GM06990 (cell line): Measurements from ENCODE around the gene SVIL.
"Not testable (repeated sequence)": the region's sequence is repeated elsewhere in the genome, so short reads cannot be mapped to it uniquely, and the experiment has no call there.

Experiments used
- DNase-seq: peaks from one replicate; pipeline ENCODE4 v3.0.0-alpha.2; 2011; ENCODE audit not compliant: insufficient read length; ENCODE audit errors: extremely low read depth
- H3K27me3 ChIP-seq: replicated peaks from 2 replicates; pipeline ENCODE4 v1.6.0; 2011; ENCODE audit warnings: low read length; ENCODE audit not compliant: control insufficient read depth, insufficient read depth
- H3K36me3 ChIP-seq: 2 replicates; pipeline ENCODE4 v1.5.1; 2011; ENCODE audit warnings: low read length; ENCODE audit not compliant: control insufficient read depth, insufficient read depth
- H3K4me3 ChIP-seq: replicated peaks from 2 replicates; pipeline ENCODE4 v1.5.1; 2011; ENCODE audit warnings: low read depth, mild to moderate bottlenecking, control low read depth, low read length
- TF ChIP-seq, protein P1 (sequence below): IDR thresholded peaks from 2 replicates; pipeline ENCODE4 v1.5.1; 2011; ENCODE audit warnings: low read length, control low read depth, mild to moderate bottlenecking, inconsistent platforms; ENCODE audit not compliant: insufficient read depth, poor library complexity, severe bottlenecking

Gene SVIL

DNA sequence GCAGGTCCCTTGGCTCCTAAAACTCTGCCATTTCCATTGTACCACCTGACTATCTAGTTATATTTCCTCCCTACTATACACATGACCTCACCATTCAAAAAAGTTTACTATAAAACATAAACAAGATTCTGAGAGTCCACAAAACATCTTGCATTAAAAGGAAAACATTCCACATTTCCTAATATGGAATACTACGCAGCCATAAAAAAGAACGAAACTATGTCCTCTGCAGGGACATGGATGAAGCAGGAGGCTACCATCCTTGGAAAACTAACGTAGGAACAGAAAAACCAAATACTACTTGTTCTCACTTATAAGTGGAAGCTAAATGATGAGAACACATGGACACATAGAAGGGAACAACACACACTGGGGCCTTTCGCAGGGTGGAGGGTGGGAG, 48.3 kb downstream of the SVIL start:
- DNase-seq = no peak
- TF ChIP-seq, protein P1, sequence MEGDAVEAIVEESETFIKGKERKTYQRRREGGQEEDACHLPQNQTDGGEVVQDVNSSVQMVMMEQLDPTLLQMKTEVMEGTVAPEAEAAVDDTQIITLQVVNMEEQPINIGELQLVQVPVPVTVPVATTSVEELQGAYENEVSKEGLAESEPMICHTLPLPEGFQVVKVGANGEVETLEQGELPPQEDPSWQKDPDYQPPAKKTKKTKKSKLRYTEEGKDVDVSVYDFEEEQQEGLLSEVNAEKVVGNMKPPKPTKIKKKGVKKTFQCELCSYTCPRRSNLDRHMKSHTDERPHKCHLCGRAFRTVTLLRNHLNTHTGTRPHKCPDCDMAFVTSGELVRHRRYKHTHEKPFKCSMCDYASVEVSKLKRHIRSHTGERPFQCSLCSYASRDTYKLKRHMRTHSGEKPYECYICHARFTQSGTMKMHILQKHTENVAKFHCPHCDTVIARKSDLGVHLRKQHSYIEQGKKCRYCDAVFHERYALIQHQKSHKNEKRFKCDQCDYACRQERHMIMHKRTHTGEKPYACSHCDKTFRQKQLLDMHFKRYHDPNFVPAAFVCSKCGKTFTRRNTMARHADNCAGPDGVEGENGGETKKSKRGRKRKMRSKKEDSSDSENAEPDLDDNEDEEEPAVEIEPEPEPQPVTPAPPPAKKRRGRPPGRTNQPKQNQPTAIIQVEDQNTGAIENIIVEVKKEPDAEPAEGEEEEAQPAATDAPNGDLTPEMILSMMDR = no peak
- H3K36me3 ChIP-seq = no peaks in the 10 kb centered on the region
- H3K4me3 ChIP-seq = no peak overlapping the region
- no peaks in the 10 kb centered on the region; the same call in 1 of the 2 replicates for H3K27me3 ChIP-seq

DNA sequence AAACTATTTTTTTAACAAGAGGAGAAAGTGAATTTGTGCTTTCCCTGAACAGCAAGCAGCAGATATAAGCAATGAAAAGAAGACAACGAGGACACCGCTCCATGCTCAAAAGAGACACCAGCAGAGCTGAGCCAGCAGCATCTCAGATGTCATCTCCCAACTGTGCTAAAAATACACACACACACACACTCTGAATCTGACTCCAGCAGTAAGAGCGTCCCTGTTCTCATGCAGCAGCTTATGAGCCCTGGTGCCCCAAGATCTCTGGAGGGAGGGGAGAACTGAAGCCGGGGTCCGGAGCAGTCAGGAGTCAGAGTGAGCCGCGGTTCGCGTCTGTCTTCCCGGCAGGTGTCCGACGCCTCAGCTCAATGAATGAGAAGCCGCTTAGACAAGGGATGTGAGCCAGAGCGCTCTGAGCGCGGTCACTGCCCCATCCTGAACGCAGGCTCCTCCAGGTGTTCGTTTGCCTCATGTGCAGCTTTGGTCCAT, 49.2 kb downstream of the SVIL start:
- TF ChIP-seq, protein P1 = no peak
- no peaks in the 10 kb centered on the region for H3K36me3 ChIP-seq
- no peaks in the 10 kb centered on the region; the same call in 1 of the 2 replicates for H3K27me3 ChIP-seq
- DNase-seq = no peak
- H3K4me3 ChIP-seq = no peak overlapping the region

DNA sequence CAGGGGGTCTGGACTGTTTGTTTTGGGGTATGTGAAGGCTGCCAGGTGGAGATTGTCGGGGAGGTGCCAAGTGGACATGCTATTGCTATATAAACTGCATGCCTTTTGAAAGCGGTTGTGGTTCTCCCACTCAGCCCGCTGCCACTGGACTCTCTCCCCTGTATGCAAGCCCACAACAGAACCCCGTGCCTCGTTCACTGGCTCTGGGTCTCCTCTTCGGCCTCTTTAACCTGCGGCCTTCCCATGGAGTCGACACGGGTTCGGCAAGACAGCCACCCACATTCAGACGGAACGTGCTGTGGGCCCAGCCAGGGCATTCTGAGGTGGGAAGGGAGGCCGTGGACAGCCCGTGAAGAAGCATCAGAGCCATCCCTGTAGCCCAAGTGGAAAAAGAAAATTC, 50.3 kb downstream of the SVIL start:
- H3K27me3 ChIP-seq = no peaks in the 10 kb centered on the region; the same call in 1 of the 2 replicates
- DNase-seq = no peak
- H3K4me3 ChIP-seq = no peak overlapping the region
- no peaks in the 10 kb centered on the region for H3K36me3 ChIP-seq
- TF ChIP-seq, protein P1 = no peak

DNA sequence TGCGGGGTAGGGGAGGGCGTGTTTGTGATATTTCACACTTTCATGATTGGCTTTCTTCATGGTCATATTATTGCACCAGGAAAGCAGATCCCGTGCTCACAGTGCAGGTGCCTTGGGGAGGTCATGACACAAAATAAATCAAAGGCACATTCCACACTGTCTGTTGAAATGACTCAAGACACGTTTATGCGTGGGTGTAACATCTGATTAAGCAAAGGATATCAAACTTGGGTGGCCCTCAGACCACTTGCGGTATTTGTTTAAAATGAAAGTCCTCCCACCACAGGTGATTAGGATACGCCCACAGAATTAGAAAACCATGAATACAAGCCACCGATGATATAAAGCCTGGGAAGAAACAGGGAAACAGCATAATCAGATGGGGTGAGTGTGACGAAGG, 51.1 kb downstream of the SVIL start:
- Histone ChIP-seq H3K36me3 (no peaks in the 10 kb centered on the region), H3K4me3 (no peak overlapping the region), H3K27me3 (no peaks in the 10 kb centered on the region)
- DNase-seq = no peak
- TF ChIP-seq, protein P1 = no peak

DNA sequence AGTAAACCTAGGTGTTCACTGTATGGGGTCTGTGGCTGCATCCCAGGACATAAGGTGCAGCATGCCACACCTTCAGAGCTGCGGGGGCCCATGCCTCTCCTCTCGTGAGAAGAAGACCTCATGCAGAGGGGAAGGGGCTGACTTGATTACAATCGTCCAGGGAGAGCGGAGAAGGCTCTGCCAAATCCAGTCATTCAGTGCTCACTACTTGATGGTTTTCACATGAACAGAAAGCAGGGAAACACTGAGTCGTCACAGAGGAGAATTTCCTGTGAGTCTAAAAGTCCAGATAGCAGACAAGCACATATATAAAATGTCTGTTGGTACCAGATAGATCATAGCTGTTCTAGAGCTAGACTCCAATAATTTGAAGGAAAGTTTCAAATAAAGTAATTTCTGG, 52.0 kb downstream of the SVIL start:
- H3K4me3 ChIP-seq, H3K36me3 ChIP-seq, H3K27me3 ChIP-seq, DNase-seq: not testable (repeated sequence)

DNA sequence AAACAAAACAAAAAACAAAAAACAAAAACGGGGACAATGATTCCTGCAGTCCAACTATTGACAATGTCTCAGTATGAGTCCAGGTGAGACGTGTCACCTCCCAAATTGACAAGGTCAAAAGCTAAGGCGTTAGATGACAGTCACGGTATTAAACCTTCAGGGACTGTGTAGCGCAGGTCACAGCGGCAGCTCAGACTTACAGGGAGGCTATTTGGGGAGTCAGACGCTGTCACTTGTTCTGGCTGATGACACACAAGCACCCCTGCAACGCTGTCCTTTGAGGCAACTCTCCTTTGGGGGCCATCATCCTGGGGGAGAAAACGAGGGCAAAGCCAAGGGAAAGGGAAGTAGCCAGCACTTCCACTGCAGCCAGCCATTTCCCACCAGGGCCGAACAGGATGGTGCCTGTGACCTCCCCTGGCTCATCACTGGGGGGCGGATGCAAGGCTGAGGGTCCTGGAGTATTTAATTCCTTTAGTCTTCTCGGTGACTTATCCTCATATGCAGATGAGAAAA, 55.3 kb downstream of the SVIL start:
- H3K36me3 ChIP-seq = no peaks in the 10 kb centered on the region
- no peak overlapping the region for H3K4me3 ChIP-seq
- TF ChIP-seq, protein P1 = no peak
- no peak for DNase-seq
- H3K27me3 ChIP-seq = no peaks in the 10 kb centered on the region
